HepG2 (cell line): ENCODE measurements around the gene HLCS. TPM values are rescaled to one million over a fixed set of nuclear protein-coding genes. Genes with fewer than 3 reads are reported as not detected.
A peak's percentile ranks its signal among the peaks of the same experiment; 100 is the strongest.

Source experiments
- HOXA5 ChIP-seq: sonication (generic); formaldehyde crosslinking; IDR thresholded peaks from 2 replicates; pipeline ENCODE4 v1.4.0; 2020; ENCODE audit warnings: missing genetic modification reagents
- KDM1A ChIP-seq: IDR thresholded peaks from 2 replicates; pipeline ENCODE4 v1.6.1; 2016; ENCODE audit warnings: missing compliant biosample characterization
- LCORL ChIP-seq, 2 experiments: fragments of 450-650 bp in 1 of 2; sonication (generic) in 1 of 2; formaldehyde crosslinking in 1 of 2; IDR thresholded peaks; 2 replicates each; pipeline versions ENCODE4 v1.5.0 to v1.6.1; 2017 to 2020; ENCODE audit warnings: antibody characterized with exemption in 1 of 2, missing genetic modification reagents in 1 of 2
- ZKSCAN8 ChIP-seq: IDR thresholded peaks from 2 replicates; pipeline ENCODE4 v1.6.1; 2016; ENCODE audit warnings: borderline replicate concordance, missing genetic modification reagents, missing compliant biosample characterization
- ZMAT3 ChIP-seq: sonication (generic); formaldehyde crosslinking; conservative IDR thresholded peaks from 2 replicates; pipeline ENCODE4 v1.7.0; 2021; ENCODE audit warnings: missing genetic modification reagents
- ZNF251 ChIP-seq: sonication (generic); formaldehyde crosslinking; IDR thresholded peaks from 2 replicates; pipeline ENCODE4 v1.9.0; 2021; ENCODE audit warnings: mild to moderate bottlenecking, missing genetic modification reagents
- ZNF572 ChIP-seq: sonication (generic); formaldehyde crosslinking; IDR thresholded peaks from 2 replicates; pipeline ENCODE4 v1.5.1; 2020; ENCODE audit warnings: mild to moderate bottlenecking, missing genetic modification reagents
- ZNF713 ChIP-seq: sonication (generic); formaldehyde crosslinking; IDR thresholded peaks from 2 replicates; pipeline ENCODE4 v1.4.0; 2020; ENCODE audit warnings: mild to moderate bottlenecking, missing genetic modification reagents
- ZNF761 ChIP-seq: sonication (generic); formaldehyde crosslinking; conservative IDR thresholded peaks from 2 replicates; pipeline ENCODE4 v1.4.0; 2020; ENCODE audit warnings: mild to moderate bottlenecking, missing genetic modification reagents
- ZSCAN29 ChIP-seq: sonication (generic); formaldehyde crosslinking; conservative IDR thresholded peaks from 2 replicates; pipeline ENCODE4 v1.4.0; 2020; ENCODE audit warnings: mild to moderate bottlenecking, missing genetic modification reagents
- ZSCAN31 ChIP-seq: sonication (generic); formaldehyde crosslinking; IDR thresholded peaks from 2 replicates; pipeline ENCODE4 v1.5.0; 2020; ENCODE audit warnings: low read depth, mild to moderate bottlenecking, missing genetic modification reagents
- polyA plus RNA-seq, 8 experiments: library from polyadenylated mRNA; depleted of rRNA in 3 of 8; stranded (reverse) in 7 of 8; unstranded in 1 of 8; fragments of >200 nt; fragmentation: Illumina TruSeq in 4 of 8; extraction: Trizol in 4 of 8; gene quantifications; 2 replicates each; pipeline versions ENCODE4 v1.2.1 to v1.2.3, GENCODE V29; 2011 to 2016; ENCODE audit warnings: low read depth in 4 of 8, missing spikeins in 1 of 8, mixed read lengths in 1 of 8; ENCODE audit not compliant: insufficient read depth in 1 of 8
- total RNA-seq, 5 experiments: library from RNA; depleted of rRNA; stranded (reverse); fragments of >200 nt; fragmentation: Illumina TruSeq; extraction: Trizol; gene quantifications; 2 replicates each; pipeline ENCODE4 v1.2.3, GENCODE V29; 2016; ENCODE audit warnings: low read depth in 1 of 5
- TF ChIP-seq, protein P1 (sequence below): sonication (generic); formaldehyde crosslinking; IDR thresholded peaks from 2 replicates; pipeline ENCODE4 v1.5.1; 2020; ENCODE audit warnings: mild to moderate bottlenecking, missing genetic modification reagents, moderate library complexity
- TF ChIP-seq, protein P2 (sequence below): sonication (generic); formaldehyde crosslinking; IDR thresholded peaks from 2 replicates; pipeline ENCODE4 v1.4.0; 2020; ENCODE audit warnings: missing genetic modification reagents, borderline replicate concordance
- TF ChIP-seq, protein P3 (sequence below): sonication (generic); formaldehyde crosslinking; IDR thresholded peaks from 2 replicates; pipeline ENCODE4 v1.4.0; 2020; ENCODE audit warnings: missing genetic modification reagents, low read depth, mild to moderate bottlenecking, borderline replicate concordance
- TF ChIP-seq, protein P4 (sequence below): sonication (generic); formaldehyde crosslinking; IDR thresholded peaks from 2 replicates; pipeline ENCODE4 v1.4.0; 2020; ENCODE audit warnings: missing genetic modification reagents
- TF ChIP-seq, protein P5 (sequence below): IDR thresholded peaks from 2 replicates; pipeline ENCODE4 v1.6.1; 2018; ENCODE audit warnings: missing genetic modification reagents, mild to moderate bottlenecking, missing compliant biosample characterization
- TF ChIP-seq, protein P6 (sequence below): IDR thresholded peaks from 2 replicates; pipeline ENCODE4 v1.6.1; 2016; ENCODE audit warnings: missing compliant biosample characterization, missing genetic modification reagents, borderline replicate concordance

The HLCS gene
- total and polyA plus RNA-seq, 2 of the 13 experiments (the other 11 are each of a cell fraction or from before 2014, with no cell fraction given): 7.9 to 12.3 TPM

DNA sequence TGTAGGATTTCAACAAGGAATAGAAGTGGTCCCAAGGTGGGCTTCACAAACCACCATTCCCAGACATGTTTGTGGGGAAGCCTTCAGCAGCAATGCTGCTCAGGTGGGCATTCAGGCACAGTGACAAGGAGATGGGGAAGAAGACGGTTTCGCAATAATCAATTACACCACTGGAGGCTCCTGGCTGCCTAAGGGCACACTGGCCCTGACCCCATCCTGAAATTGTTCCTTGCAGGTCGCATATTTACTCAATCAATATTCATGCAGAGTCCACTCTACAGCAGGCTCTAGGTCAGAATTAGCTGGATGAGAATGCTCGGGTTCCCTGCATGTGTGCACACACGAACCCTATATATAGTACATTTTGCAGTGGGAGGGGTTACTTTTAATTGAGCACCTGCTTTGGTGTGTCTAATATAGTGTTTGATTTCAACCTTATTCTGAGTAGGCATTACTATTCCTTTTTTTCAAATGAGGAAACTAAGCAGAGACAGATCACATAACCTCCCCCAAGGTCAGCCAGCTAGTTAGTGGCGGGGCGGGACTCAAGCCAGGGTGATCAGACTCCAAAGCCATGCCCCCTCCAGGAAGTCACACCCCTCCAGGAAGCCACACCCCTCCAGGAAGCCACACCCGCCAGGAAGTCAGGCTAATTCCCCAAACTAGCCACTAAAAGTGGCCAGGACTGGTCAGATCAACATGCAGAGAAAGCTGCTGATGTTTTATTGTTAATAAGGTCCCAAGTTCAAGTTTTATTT is 106.5 kb downstream of the HLCS start (continued):
- TF ChIP-seq LCORL (IDR thresholded peaks at IDR 0.05) (no peak), LCORL (CRISPR knock-in tag; IDR thresholded peaks at IDR 0.05) (peak; percentile 54; the same call in 1 of the 2 replicates), ZNF251 (CRISPR knock-in tag) (no peak), ZNF572 (CRISPR knock-in tag) (no peak), ZMAT3 (CRISPR knock-in tag) (no peak), ZKSCAN8 (CRISPR knock-in tag) (no peak), ZNF713 (no peak), HOXA5 (CRISPR knock-in tag) (no peak), ZNF761 (no peak), ZSCAN29 (CRISPR knock-in tag) (no peak), ZSCAN31 (CRISPR knock-in tag) (no peak), KDM1A (0 out of 2 replicates have a peak, but pooled peaks have one; percentile 64)
- TF ChIP-seq, protein P1, sequence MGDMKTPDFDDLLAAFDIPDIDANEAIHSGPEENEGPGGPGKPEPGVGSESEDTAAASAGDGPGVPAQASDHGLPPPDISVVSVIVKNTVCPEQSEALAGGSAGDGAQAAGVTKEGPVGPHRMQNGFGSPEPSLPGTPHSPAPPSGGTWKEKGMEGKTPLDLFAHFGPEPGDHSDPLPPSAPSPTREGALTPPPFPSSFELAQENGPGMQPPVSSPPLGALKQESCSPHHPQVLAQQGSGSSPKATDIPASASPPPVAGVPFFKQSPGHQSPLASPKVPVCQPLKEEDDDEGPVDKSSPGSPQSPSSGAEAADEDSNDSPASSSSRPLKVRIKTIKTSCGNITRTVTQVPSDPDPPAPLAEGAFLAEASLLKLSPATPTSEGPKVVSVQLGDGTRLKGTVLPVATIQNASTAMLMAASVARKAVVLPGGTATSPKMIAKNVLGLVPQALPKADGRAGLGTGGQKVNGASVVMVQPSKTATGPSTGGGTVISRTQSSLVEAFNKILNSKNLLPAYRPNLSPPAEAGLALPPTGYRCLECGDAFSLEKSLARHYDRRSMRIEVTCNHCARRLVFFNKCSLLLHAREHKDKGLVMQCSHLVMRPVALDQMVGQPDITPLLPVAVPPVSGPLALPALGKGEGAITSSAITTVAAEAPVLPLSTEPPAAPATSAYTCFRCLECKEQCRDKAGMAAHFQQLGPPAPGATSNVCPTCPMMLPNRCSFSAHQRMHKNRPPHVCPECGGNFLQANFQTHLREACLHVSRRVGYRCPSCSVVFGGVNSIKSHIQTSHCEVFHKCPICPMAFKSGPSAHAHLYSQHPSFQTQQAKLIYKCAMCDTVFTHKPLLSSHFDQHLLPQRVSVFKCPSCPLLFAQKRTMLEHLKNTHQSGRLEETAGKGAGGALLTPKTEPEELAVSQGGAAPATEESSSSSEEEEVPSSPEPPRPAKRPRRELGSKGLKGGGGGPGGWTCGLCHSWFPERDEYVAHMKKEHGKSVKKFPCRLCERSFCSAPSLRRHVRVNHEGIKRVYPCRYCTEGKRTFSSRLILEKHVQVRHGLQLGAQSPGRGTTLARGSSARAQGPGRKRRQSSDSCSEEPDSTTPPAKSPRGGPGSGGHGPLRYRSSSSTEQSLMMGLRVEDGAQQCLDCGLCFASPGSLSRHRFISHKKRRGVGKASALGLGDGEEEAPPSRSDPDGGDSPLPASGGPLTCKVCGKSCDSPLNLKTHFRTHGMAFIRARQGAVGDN (CRISPR knock-in tag): peak; percentile 42
- TF ChIP-seq, protein P2, sequence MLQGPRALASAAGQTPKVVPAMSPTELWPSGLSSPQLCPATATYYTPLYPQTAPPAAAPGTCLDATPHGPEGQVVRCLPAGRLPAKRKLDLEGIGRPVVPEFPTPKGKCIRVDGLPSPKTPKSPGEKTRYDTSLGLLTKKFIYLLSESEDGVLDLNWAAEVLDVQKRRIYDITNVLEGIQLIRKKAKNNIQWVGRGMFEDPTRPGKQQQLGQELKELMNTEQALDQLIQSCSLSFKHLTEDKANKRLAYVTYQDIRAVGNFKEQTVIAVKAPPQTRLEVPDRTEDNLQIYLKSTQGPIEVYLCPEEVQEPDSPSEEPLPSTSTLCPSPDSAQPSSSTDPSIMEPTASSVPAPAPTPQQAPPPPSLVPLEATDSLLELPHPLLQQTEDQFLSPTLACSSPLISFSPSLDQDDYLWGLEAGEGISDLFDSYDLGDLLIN (CRISPR knock-in tag): no peak
- TF ChIP-seq, protein P3, sequence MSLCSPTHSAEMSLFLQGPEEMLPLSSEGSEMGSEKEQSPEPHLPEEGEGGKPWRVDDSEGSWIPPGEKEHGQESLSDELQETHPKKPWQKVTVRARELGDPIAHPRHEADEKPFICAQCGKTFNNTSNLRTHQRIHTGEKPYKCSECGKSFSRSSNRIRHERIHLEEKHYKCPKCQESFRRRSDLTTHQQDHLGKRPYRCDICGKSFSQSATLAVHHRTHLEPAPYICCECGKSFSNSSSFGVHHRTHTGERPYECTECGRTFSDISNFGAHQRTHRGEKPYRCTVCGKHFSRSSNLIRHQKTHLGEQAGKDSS: no peak
- TF ChIP-seq, protein P4, sequence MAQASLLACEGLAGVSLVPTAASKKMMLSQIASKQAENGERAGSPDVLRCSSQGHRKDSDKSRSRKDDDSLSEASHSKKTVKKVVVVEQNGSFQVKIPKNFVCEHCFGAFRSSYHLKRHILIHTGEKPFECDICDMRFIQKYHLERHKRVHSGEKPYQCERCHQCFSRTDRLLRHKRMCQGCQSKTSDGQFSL (CRISPR knock-in tag): no peak
- TF ChIP-seq, protein P5, sequence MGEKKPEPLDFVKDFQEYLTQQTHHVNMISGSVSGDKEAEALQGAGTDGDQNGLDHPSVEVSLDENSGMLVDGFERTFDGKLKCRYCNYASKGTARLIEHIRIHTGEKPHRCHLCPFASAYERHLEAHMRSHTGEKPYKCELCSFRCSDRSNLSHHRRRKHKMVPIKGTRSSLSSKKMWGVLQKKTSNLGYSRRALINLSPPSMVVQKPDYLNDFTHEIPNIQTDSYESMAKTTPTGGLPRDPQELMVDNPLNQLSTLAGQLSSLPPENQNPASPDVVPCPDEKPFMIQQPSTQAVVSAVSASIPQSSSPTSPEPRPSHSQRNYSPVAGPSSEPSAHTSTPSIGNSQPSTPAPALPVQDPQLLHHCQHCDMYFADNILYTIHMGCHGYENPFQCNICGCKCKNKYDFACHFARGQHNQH (CRISPR knock-in tag): peak; percentile 44; the same call in 1 of the 2 replicates
- TF ChIP-seq, protein P6, sequence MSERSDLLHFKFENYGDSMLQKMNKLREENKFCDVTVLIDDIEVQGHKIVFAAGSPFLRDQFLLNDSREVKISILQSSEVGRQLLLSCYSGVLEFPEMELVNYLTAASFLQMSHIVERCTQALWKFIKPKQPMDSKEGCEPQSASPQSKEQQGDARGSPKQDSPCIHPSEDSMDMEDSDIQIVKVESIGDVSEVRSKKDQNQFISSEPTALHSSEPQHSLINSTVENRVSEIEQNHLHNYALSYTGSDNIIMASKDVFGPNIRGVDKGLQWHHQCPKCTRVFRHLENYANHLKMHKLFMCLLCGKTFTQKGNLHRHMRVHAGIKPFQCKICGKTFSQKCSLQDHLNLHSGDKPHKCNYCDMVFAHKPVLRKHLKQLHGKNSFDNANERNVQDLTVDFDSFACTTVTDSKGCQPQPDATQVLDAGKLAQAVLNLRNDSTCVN (CRISPR knock-in tag): peak; percentile 77
